Stimulated activated CD4-positive, alpha-beta T cell treated with anti-CD3 and anti-CD28 coated beads, Interleukin-4, amount 100 ng/mL, for 24 hours (primary cell): Measurements from ENCODE around the gene PPM1H.
A peak's percentile ranks its signal among the peaks of the same experiment; 100 is the strongest.

ENCODE experiments used
- DNase-seq: peaks from one replicate; pipeline ENCODE4 v3.0.0-alpha.2; 2020

PPM1H gene

DNA sequence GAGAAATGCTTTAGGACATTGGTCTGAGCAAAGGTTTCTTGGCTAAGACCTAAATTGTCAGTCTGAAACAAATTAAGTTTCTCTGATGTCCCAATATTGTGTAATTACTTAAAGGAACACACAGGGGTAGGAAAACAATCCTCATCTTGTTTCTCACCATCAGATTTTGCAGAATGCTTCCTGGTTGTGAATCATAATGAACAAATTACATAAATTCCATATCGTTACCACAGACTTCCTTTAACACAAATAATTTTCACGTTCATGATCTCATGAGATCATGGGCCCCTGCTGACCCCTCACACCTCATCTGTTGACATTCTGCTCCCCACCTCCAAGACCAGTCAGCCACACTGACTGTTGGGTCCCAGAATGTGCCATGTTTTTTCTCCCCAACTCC, 274.2 kb downstream of the PPM1H start:
- no peak for DNase-seq

DNA sequence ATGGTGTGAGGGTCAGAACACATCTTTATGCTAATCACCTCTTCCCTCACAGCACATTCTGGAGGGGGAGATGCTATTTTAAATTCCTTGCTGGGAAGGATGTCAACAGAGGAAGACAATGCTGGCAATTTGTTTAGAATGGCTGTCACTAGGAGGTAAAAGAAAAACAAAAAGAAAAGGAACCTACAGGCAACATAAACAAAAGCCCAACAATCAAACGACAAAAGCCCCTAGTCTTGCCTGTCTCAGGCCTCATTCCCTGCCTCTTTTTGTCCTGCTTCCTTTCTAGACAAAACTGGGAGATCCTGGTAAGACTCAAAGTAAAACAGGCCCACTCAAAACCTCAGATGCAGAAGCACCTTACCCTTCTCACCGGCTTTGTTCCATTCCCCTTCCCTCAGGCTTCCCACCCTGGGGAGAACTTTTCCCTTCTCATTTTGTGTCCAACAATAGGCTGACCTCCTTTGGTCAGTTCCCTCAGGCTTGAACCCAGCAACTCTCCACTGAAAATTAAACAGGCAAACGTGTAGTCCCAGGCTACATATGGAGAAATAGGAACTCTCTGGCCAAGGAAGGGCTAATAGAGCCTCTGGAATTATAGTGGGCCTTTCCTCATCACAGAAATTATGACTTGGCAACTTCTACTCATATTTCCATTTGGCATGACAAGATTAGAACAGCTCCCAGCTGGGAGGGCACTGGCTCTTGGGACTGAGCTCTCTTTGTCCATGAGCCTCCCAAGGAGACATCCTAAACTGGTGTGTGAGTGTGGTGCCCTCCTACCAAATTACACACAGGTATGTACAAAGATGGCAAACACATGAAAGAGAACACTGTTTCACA, 275.3 kb downstream of the PPM1H start:
- DNase-seq = no peak

DNA sequence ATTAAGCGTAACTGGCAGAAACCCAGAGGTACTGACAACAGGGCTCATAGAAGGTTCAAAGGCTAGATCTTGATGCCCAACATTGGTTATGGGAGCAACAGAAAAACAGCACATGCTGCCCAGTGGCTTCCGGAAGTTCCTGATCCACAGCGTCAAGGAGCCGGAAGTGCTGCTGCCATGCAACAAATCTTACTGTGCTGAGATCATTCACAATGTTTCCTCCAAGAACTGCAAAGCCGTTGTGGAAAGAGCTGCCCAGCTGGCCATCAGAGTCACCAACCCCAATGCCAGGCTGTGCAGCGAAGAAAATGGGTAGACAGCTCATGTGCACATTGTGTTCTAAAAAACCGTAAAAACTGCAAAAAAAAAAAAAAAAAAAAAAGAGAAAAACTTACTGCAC, 276.0 kb downstream of the PPM1H start:
- DNase-seq = no peak

DNA sequence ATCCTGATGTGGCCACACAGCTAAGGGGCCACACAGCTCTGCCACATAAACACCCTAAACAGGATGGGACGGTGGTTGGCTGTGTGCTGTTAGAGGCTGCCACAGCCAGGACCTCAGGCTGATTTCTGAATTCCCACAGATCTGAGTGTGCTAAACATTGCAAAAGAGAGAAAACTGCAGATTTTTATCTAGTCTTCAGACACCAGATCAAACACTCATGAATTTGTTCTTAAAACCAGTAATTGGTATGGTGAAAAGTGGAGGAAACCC, 277.7 kb downstream of the PPM1H start:
- no peak for DNase-seq

DNA sequence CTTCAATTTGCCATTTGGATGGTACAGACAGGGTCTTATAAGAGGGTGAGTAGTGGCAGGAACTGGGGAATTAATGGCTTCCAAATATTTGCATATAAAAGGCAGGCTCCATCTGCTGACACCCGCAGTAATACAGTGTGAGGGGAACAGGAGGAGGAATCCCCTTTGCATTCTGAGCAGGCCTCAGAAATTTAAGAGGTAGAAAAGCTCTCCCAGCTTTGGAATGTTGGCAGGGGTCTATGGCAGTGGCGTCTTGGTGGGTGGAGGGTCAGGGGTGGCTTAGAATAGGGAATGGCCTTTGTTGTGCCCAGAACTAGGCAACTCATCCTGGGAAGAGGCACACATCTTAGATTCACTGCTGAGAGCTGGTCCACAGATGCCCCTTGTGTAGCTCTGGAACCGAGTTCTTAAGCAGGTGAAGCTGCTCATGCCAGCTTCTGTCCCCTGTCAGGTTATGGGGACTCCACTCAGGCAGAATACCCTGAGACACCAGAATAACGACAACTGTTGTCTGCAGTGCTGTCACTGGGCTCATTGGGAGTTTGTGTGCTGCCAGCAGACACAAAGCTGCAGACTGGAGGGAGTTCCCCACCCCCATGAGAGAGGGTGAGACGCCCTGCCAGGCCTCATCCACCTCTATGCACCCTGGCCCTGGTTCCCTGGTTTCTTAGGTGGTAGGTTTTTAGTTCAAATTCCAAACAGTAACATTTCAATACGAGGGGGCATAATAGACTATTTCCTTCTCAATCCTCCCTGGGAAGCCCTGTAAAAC, 278.2 kb downstream of the PPM1H start:
- DNase-seq = no peak

DNA sequence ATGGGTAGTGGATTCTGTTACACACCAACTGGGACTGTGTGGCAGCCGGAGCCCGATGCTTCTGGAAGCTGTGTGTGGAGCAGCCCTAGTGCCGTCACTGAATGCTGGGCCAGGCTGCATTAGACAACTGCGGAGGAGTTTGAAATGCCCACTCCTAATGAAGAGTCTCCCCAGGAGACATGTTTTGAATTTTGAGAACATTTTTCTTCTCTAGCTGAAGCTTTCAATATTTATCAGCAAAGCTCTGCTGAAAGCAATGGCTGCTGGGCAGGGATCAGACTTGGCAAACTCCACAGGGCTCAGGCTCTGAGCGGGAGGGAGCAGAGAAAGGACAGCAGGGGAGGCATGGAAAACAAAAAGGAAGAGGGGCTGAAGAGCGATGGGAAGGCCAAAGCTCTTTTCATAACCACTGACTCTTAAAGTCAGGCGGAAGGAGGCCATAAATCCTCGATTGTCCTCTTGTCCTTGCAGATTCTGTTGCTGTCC, 279.2 kb downstream of the PPM1H start:
- no peak for DNase-seq

DNA sequence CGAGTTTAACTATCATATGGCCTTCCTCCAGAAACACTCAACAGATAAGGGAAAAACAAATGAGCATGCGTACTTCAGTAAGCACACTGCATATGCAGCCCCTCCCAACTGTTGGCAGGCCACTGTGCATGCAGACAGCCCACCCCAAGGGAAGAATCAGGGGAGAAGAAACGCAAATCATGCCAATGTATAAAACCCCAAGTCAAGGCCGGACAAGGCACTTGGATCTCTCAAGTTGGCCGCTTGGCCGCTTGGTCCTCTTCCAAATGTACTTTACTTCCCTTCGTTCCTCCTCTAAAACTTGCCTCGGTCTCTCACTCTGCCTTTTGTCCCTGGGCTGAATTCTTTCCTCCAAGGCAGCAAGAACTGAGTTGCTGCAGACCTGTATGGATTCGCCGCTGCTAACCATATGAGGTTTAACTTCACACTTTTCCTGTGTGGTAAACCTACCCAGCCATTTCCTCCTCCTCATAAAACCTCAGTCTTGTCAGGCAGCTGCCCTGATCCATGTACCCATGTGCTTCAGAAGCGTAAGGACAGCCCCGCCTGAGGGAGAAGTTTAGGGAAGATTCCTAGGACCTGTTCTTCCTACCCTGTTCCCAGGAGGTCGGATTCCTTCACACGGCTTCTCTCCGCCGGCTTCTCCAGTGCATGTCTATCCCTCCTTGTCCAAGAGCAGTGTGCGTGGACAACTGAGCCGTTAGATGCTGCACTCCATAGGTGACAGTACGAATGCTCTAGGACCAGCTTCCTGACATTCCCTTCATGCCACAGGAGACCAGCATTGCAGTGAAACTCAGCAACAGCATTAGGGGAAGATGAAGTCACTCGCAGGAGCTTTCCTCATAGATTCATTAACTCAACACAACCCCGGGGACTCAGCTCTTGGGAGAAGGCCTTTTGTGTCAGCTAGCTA, 280.4 kb downstream of the PPM1H start:
- no peak for DNase-seq

DNA sequence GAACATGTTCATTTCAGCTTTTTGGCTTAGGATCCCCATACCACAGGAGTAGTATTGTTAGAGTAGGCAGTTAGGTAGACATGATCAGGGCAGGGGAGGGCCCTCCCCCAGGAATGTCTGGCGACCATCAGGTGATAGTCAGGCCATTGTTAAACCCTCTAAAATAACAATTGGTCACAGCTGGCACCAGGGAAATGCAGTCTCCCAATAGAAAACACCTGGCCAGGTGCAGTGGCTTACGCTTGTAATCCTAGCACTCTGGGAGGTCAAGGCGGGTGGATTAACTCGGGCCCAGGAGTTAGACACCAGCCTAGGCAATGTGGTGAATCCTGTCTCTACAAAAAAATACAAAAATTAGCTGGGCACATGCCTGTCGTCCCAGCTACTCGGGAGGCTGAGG, 281.2 kb downstream of the PPM1H start:
- DNase-seq = no peak

DNA sequence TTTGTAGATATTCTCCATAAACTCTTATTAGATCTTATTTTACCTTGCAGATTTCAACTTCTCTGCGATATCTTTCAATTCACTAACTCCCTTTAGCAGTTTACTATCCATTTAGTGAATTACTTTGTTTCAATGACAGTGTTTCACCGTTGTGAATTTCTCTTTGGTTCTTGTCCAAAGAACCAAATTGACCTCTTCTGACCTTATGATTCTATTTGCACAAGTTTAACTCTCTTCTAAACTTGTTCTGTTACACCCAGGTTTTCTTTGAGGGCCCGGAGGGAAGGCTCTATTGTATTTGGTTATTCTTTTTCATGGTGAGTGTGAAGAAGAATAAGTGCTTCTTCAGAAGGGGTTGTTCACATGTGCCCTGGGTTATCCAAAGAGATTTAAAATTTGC, 281.6 kb downstream of the PPM1H start:
- no peak for DNase-seq

DNA sequence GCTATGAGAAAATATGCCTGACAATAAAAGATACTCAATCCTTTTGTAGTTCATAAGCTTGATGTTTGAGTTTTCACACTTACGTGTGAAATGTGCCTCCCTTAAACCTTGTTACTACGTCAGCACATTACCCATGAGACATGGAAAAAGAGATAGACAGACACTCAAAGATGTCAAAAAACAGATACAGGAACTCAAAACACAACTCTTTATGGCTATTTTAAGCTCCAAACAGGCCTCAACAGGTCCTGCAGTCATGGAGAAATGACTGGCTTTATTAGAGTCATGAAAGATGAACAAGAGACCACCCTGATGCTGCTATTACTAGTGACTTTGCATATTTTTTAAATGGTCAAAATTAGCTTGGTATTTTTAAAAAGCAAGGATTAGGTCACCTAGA, 283.8 kb downstream of the PPM1H start:
- no peak for DNase-seq

DNA sequence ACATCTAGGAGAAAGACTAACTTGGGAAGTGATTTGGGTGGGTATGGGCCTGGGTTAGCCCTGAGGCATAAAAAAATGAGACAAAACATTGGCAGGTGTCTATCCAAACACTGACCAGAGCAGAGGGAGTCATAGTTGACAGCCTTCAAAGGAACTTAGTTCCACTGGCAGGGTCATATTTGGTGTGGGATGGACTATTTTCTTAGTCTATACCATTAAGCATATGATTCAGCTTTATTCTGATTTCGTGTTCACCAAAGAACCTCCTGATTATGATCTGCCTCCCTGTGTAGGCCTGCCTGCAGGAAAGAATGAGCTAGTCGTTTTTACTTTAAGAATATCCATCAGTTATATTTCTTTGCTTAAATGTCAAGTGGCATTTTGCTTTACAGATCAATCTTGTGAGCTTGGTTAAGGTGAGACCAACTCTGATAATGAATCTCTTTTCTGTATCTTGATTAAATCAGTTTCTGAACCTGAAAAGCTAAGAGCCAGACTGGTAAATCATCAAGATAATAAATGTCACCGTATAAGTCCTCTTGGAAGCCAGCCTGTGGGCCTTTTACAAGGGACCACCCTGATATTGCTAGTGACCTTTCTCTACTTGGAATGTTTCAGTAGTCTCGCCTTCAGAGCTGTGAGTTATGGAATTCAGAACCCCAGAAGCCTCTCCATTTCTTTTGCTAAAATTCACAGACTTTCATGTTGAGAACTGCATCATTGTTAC, 285.4 kb downstream of the PPM1H start:
- no peak for DNase-seq

DNA sequence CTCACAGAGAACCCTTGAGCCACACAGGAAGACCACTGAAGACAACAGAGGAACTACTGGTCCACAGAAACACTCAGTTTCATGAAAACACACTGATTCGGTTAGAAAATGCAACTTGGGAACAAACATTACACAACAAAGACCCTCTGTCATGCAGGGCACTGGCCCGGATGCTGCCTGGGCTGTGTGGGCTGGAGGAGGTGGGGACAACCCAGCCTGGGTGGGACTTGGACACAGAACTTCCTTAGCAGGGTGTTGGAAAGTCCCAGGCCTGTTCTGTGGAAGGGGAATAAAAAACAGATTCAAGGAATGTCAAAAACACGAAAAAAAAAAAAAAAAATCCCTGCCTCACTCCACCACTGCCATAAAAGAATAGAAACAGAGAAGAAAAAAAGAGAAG, 287.4 kb downstream of the PPM1H start:
- no peak for DNase-seq

DNA sequence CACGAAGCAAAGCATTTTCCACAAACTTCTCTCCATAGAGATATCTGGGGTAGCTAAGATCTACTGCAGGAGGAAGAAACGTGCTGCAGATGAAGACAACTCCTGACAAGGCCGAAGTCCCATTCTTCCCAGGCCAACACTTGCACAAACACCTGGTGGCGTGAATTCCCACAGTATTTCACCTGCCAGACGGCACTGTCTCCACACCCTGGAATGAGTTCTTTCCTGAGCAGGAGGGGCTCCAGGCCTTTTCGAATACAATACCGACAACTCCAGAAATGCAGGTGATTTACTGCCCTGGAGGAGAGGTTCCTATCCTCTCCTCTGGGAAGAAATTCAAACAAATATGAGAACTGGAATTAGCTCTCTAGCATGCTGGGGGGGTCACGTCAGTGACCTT, 288.4 kb downstream of the PPM1H start:
- no peak for DNase-seq

DNA sequence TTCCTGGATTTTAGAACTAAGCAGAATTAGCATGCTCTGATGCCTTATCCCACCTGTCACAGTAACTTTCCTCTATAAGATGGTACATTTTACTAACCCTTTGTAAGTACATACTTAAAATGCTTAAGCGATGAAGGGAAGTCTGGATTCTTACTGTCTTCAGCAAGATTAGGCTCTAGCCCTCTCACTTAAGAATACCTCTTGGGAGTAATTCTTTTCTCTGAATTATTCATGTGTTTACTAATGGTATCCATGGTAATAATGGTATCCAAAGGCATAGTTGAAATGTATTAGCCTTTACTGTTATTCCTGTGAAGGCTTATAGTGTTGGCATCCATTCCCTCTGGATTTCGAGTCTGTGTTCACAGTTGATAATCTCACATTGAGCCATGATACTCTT, 291.5 kb downstream of the PPM1H start:
- no peak for DNase-seq

DNA sequence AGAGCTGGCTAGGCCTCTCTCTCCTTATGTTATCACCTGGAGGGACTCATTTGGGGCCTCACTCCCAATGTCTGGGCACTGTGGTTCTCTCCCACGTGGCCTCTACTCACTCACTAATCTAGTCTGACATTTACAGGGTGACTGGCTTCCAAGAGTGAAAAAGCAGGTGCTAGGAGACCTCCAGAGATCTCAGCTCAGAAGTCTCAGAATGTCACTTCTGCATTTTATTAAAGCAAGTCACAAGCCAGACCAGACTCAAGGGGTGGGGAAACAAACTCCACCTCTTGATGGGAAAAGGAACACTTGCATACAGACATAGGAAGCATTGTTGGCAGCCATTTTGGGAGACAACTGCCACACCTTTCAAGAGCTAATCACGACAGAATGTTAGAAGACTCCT, 292.5 kb downstream of the PPM1H start:
- no peak for DNase-seq

DNA sequence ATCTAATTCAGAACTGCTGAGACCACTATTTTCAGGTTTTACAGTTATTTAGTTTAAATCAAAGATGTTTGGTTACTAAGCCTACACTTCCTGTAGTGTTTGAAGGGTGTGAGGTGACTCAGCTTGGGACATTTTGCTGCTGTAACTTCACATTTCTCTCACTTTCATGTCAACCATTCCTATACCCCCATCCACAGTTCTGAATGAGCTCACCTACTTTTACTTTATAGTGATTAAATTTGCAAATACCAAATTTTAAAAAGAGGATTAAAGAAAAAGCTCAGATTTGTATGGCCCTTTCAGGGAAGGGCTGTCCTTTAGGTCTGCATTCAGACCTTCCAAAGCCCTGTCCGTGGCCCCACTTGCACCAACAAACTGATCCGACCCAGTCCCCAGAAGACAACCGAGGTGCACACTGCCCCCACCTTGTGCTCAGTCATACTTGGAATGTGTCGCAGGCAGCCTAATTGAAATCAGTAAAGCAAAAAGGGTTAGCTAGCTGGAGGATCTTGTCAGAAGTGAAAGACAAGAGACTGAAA, 294.0 kb downstream of the PPM1H start:
- peak; percentile 49 for DNase-seq

DNA sequence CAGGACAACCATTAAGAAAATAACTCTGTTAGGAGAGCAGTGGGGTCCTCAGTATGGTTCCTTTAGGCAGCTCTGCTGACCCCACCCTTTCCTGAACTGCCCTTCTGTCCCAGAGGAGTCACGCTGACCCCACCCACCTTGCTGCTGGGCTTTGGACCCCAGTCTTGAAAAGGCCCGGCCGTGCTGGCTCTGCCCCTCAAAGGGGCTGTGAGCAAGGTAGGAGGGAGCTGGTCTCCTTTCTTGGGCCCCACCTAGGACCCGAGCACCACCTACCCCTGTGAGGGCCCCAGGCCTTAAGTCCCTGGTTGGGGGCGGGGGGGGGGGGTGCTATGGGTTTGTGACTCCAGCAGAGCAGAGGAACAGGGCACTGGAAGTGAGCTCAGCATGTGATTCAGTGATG, 297.3 kb downstream of the PPM1H start:
- DNase-seq = no peak

DNA sequence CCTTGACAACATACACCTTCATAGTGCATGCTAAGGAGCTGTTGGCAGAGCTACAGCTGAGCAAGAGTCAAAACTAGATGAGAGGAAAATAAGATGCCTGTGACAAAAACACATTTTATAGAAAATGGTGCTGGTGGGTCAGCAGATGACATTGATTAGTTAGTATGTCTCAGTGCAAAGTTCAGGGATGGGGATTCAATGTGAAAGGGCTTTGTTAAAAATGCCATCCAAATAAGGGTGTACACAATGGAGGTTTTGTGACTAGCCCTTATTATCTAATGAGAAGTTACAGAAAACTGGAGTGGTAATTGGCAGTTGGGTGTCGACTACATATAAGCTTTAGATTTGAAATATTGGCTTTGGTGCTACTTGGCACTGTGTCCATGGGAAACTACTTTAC, 299.3 kb downstream of the PPM1H start:
- DNase-seq = no peak

DNA sequence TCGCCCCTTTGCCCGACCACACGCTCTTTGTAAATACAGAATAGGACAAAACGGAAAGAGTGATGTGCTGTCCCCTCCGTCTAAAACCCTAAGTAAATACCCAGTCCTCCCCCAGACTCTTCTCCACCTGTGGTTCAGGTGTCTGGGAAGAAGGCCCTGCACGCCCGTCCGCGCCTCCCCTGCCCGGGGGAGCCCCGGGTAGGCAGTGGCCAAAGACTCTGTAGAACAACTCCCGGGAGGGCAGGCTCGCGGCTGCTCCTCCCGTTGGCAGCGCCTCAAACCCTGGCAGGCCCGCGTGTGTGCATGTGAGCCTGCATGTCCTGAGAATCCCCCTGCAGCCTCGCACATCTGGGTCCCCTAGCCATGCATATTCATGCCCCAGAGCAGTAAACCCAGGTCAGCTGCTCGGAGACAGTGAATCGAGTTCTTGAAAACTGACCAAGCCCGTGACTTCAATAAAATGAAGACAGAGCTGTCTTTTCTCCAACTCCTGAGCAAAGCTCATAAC, 302.5 kb downstream of the PPM1H start:
- DNase-seq = no peak

DNA sequence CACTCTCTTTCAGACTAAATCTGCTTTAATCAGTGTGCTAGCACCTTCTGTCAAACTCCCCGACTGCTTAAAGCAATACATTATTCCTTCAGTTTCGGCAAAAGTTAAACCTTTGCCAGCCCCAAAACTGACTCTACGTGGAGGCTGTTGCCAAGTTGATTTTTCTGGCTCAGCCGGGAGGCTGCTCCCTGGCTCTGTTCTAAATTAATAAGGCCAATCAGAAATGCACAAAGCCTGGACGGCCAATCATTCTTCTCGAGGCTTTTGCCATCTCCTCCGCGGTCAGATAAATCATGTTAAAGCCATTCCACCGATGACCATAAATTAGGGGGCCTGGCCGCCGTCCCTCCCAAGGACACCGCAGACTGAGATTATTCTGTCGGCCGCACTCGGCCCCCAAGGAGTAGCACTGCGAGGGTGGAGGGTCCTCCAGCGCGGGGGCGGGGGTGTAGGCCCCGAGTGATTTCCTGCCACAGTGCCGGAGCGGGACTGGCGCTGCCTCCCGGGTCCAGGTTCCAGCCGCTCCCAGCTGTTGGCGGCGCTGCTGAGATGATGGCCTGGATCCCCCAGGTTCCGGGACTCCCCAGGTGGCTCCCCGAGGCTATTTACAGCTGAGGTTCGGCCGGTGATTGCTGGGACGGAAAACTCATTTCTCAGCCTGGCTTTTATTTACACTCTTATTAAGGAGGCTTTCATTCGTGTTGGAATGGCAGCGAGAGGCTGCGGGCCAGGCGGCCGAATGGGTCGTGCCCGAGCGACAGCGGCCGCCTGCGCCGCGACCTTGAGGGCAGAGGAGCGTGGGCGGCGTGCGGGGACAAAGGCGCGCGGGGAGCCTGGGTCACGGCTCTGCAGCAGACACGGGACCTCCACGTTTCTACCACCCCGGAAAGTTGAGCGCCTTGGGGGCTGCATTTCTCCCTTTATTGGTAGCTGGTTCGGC, 303.2 kb downstream of the PPM1H start:
- DNase-seq = peak; percentile 15
